Right lobe of liver (tissue), 6 donors: ENCODE measurements around the gene TUBA1A. TPM values are rescaled to one million over a fixed set of nuclear protein-coding genes. Genes with fewer than 3 reads are reported as not detected.

Experiments
- ATAC-seq, 4 donors: fragments of 200-7000 bp; cut with Tn5 transposase; one replicate each; pipeline ENCODE4 v1.9.1; 2020; ENCODE audit warnings: mild to moderate bottlenecking in 4 of 4, moderate library complexity in 4 of 4
- DNase-seq, 3 donors: peaks; one replicate each; pipeline ENCODE4 v3.0.0-alpha.2; 2020
- H3K27ac ChIP-seq, 3 donors: fragments of 200-600 bp; one replicate each; pipeline ENCODE4 v1.8.0; 2022
- H3K27me3 ChIP-seq, 2 donors: fragments of 200-600 bp; one replicate each; pipeline ENCODE4 v1.8.0; 2022
- H3K36me3 ChIP-seq, 4 donors: fragments of 200-600 bp; sonication (generic) in 1 of 4; one replicate each; pipeline versions ENCODE4 v1.5.1 to v1.8.0; 2017 to 2022; ENCODE audit warnings: control low read depth in 1 of 4
- H3K4me1 ChIP-seq, 4 donors: fragments of 200-600 bp; sonication (generic) in 1 of 4; one replicate each; pipeline versions ENCODE4 v1.5.1 to v1.8.0; 2017 to 2022; ENCODE audit warnings: control low read depth in 1 of 4
- H3K4me3 ChIP-seq, 3 donors: fragments of 200-600 bp; one replicate each; pipeline ENCODE4 v1.8.0; 2022
- H3K9me3 ChIP-seq, 4 donors: fragments of 200-600 bp; sonication (generic) in 1 of 4; one replicate each; pipeline versions ENCODE4 v1.5.1 to v1.8.0; 2017 to 2022; ENCODE audit warnings: control low read depth in 1 of 4
- CTCF ChIP-seq, 4 donors: fragments of 200-600 bp in 3 of 4; fragments of 450-650 bp in 1 of 4; IDR thresholded peaks; one replicate each; pipeline versions ENCODE4 v1.5.1 to v1.8.0; 2016 to 2022; ENCODE audit warnings: antibody characterized with exemption in 4 of 4, mild to moderate bottlenecking in 2 of 4
- POLR2A ChIP-seq: fragments of 450-650 bp; IDR thresholded peaks from one replicate; pipeline ENCODE4 v1.6.1; 2017; ENCODE audit warnings: antibody characterized with exemption, mild to moderate bottlenecking
- WGBS: methylation state at CpG from one replicate; pipeline ENCODE4 v1.1.6; 2018; ENCODE audit warnings: low coverage, low lambda C conversion rate; ENCODE audit not compliant: insufficient coverage; ENCODE audit errors: missing lambda C conversion rate; 5-methylcytosine and 5-hydroxymethylcytosine counted together
- intact Hi-C, 2 donors: fragments of 100-400 bp; cut with DNase I; formaldehyde crosslinking; loops; one replicate each; pipeline versions ENCODE4 v1.11.2 to v1.14.1; 2022
- total RNA-seq, 6 experiments: library from RNA; depleted of rRNA in 2 of 6; stranded (reverse); fragments of >200 nt in 2 of 6; fragmentation: NEBNext Ultra II Directional in 3 of 6; extraction: Animal tissue kit (Norgen Biotek cat#: 25700) in 3 of 6; gene quantifications; one replicate each; pipeline versions ENCODE4 v1.1.0 to v1.2.4, GENCODE V29; 2016 to 2023
- donor health status: DM: no; HTN: yes; CAD: no.
- donor health status: DM: no; HTN: no; CAD: no.
- donor health status: DM: no; HTN: no; CAD: no.
- donor health status: DM: no; HTN: yes; CAD: no.
- donor health status: DM: no; HTN: yes; CAD: no.

Gene TUBA1A
- total RNA-seq, 6 experiments from 2014 or later = 3.8 to 18.9 (median 5.8) TPM

GRCh38 chr12:49227713-49228112, 38.8 kb upstream of the TUBA1A start:
- Histone ChIP-seq H3K27ac (no peak overlapping the region), H3K9me3 (no peaks in the 10 kb centered on the region), H3K4me1 (no peaks in the 10 kb centered on the region), H3K36me3 (no peaks in the 10 kb centered on the region), H3K4me3 (no peak overlapping the region), H3K27me3 (no peaks in the 10 kb centered on the region)
- ATAC-seq = no peak
- no peak for DNase-seq
- WGBS = 94% methylated on average over 2 of the region's 3 CpGs
- TF ChIP-seq POLR2A = no peak
- TF ChIP-seq CTCF (IDR thresholded peaks at IDR 0.05) = no peak
- intact Hi-C loops = no loop called here

GRCh38 chr12:49225576-49226166, 36.8 kb upstream of the TUBA1A start:
- WGBS = 63% methylated on average over 6 of the region's 7 CpGs
- Histone ChIP-seq H3K4me1 (no peaks in the 10 kb centered on the region), H3K36me3 (no peaks in the 10 kb centered on the region), H3K27ac (no peak overlapping the region), H3K9me3 (no peaks in the 10 kb centered on the region), H3K27me3 (no peaks in the 10 kb centered on the region), H3K4me3 (no peak overlapping the region)
- no peak for TF ChIP-seq POLR2A
- ATAC-seq (peak in 1 of 4 donors; percentile 41), DNase-seq (no peak)
- intact Hi-C loops = no loop called here

- H3K27ac ChIP-seq = peak overlapping the region in 1 of 3 donors; percentile 11
These were observed 34.9 kb upstream of the TUBA1A start for GRCh38 chr12:49223590-49224369.

GRCh38 chr12:49223122-49223521, 34.2 kb upstream of the TUBA1A start:
- H3K27me3 ChIP-seq = no peaks in the 10 kb centered on the region
- H3K36me3 ChIP-seq = no peaks in the 10 kb centered on the region
- no peak for ATAC-seq
- intact Hi-C loops = no loop called here
- H3K27ac ChIP-seq = peak overlapping the region; percentile 11 to 50 (median 18)
- TF ChIP-seq CTCF (IDR thresholded peaks at IDR 0.05) = no peak
- TF ChIP-seq POLR2A = no peak
- no peak overlapping the region for H3K4me3 ChIP-seq
- DNase-seq = no peak
- WGBS = 100% methylated on average over 1 of the region's 1 CpG
- H3K9me3 ChIP-seq = no peaks in the 10 kb centered on the region
- H3K4me1 ChIP-seq = no peaks in the 10 kb centered on the region

More at GRCh38 chr12:49223590-49224369, 34.9 kb upstream of the TUBA1A start:
- no peak overlapping the region for H3K4me3 ChIP-seq
- no peaks in the 10 kb centered on the region for H3K9me3 ChIP-seq
- no peaks in the 10 kb centered on the region for H3K27me3 ChIP-seq
- WGBS = 50% methylated on average over 3 of the region's 3 CpGs
- no peak for DNase-seq
- intact Hi-C loops = no loop called here
- H3K4me1 ChIP-seq = no peaks in the 10 kb centered on the region
- no peaks in the 10 kb centered on the region for H3K36me3 ChIP-seq
- no peak for ATAC-seq
- no peak for TF ChIP-seq POLR2A
- no peak for TF ChIP-seq CTCF (IDR thresholded peaks at IDR 0.05)

GRCh38 chr12:49220972-49221371, 32.1 kb upstream of the TUBA1A start:
- no peak for ATAC-seq
- Histone ChIP-seq H3K27ac (no peak overlapping the region), H3K4me1 (no peaks in the 10 kb centered on the region), H3K36me3 (no peaks in the 10 kb centered on the region), H3K4me3 (no peak overlapping the region), H3K27me3 (no peaks in the 10 kb centered on the region), H3K9me3 (no peaks in the 10 kb centered on the region)
- WGBS = 71% methylated on average over 4 of the region's 4 CpGs
- TF ChIP-seq POLR2A (no peak), CTCF (IDR thresholded peaks at IDR 0.05) (no peak)
- no peak for DNase-seq
- intact Hi-C loops = no loop called here
